HepG2 (cell line): ENCODE data around the gene UCN. TPM values are rescaled to one million over a fixed set of nuclear protein-coding genes. Genes with fewer than 3 reads are reported as not detected.

Experiments
- CCAR2 ChIP-seq: fragments of 200-400 bp; formaldehyde crosslinking; optimal IDR thresholded peaks from 2 replicates; pipeline ENCODE3; 2018; ENCODE audit warnings: low read depth, mild to moderate bottlenecking, low read length, moderate library complexity
- CENPT ChIP-seq: sonication (generic); formaldehyde crosslinking; IDR thresholded peaks from 2 replicates; pipeline ENCODE4 v1.8.0; 2022; ENCODE audit warnings: low read depth, mild to moderate bottlenecking, moderate library complexity, missing genetic modification reagents
- DR1 ChIP-seq: sonication (generic); formaldehyde crosslinking; IDR thresholded peaks from 2 replicates; pipeline ENCODE4 v1.8.0; 2021; ENCODE audit warnings: mild to moderate bottlenecking, missing genetic modification reagents, inconsistent platforms
- HNRNPUL1 ChIP-seq: fragments of 200-400 bp; formaldehyde crosslinking; IDR thresholded peaks from 2 replicates; pipeline ENCODE4 v1.6.1; 2017; ENCODE audit warnings: low read depth, mild to moderate bottlenecking, low read length, moderate library complexity
- POLR2A ChIP-seq, 2 experiments: IDR thresholded peaks; 2 replicates each; pipeline ENCODE4 v1.6.1; 2011; ENCODE audit warnings: low read depth in 2 of 2, low read length in 2 of 2, mild to moderate bottlenecking in 1 of 2, moderate library complexity in 1 of 2; ENCODE audit not compliant: insufficient read depth in 1 of 2
- RNF2 ChIP-seq: fragments of 450-650 bp; conservative IDR thresholded peaks from 2 replicates; pipeline ENCODE4 v1.6.1; 2016; ENCODE audit warnings: low read depth
- SIX1 ChIP-seq: sonication (generic); formaldehyde crosslinking; IDR thresholded peaks from 2 replicates; pipeline ENCODE4 v1.4.0; 2020; ENCODE audit warnings: missing genetic modification reagents, borderline replicate concordance
- SNRNP70 ChIP-seq: fragments of 200-400 bp; formaldehyde crosslinking; IDR thresholded peaks from 2 replicates; pipeline ENCODE4 v1.6.1; 2017; ENCODE audit warnings: mild to moderate bottlenecking, low read depth, low read length, moderate library complexity
- SOX13 ChIP-seq, 3 experiments: fragments of 450-650 bp in 1 of 3; sonication (generic) in 1 of 3; formaldehyde crosslinking in 1 of 3; IDR thresholded peaks in 2 of 3; conservative IDR thresholded peaks in 1 of 3; 2 replicates each; pipeline versions ENCODE4 v1.5.0 to v1.6.1; 2016 to 2020; ENCODE audit warnings: antibody characterized with exemption in 1 of 3, mild to moderate bottlenecking in 1 of 3, missing compliant biosample characterization in 1 of 3, missing genetic modification reagents in 1 of 3, moderate library complexity in 1 of 3
- TAF1 ChIP-seq: sonication (generic); formaldehyde crosslinking; IDR thresholded peaks from 2 replicates; pipeline ENCODE4 v1.4.0; 2020; ENCODE audit warnings: missing genetic modification reagents
- ZBTB21 ChIP-seq: sonication (generic); formaldehyde crosslinking; IDR thresholded peaks from 2 replicates; pipeline ENCODE4 v1.4.0; 2020; ENCODE audit warnings: missing genetic modification reagents
- ZNF224 ChIP-seq: sonication (generic); formaldehyde crosslinking; IDR thresholded peaks from 2 replicates; pipeline ENCODE4 v1.5.0; 2020; ENCODE audit warnings: mild to moderate bottlenecking, missing genetic modification reagents
- ZNF232 ChIP-seq: sonication (generic); formaldehyde crosslinking; IDR thresholded peaks from 2 replicates; pipeline ENCODE4 v1.4.0; 2020; ENCODE audit warnings: missing genetic modification reagents, borderline replicate concordance
- ZNF30 ChIP-seq: sonication (generic); formaldehyde crosslinking; IDR thresholded peaks from 2 replicates; pipeline ENCODE4 v1.5.0; 2020; ENCODE audit warnings: mild to moderate bottlenecking, missing genetic modification reagents
- ZNF441 ChIP-seq: sonication (generic); formaldehyde crosslinking; IDR thresholded peaks from 2 replicates; pipeline ENCODE4 v1.7.0; 2021; ENCODE audit warnings: missing genetic modification reagents, borderline replicate concordance
- ZNF549 ChIP-seq: sonication (generic); formaldehyde crosslinking; IDR thresholded peaks from 2 replicates; pipeline ENCODE4 v1.5.0; 2020; ENCODE audit warnings: missing genetic modification reagents
- ZNF616 ChIP-seq: sonication (generic); formaldehyde crosslinking; IDR thresholded peaks from 2 replicates; pipeline ENCODE4 v1.5.0; 2020; ENCODE audit warnings: low read depth, mild to moderate bottlenecking, missing genetic modification reagents
- ZNF83 ChIP-seq: sonication (generic); formaldehyde crosslinking; IDR thresholded peaks from 2 replicates; pipeline ENCODE4 v1.4.0; 2020; ENCODE audit warnings: missing genetic modification reagents, mild to moderate bottlenecking, borderline replicate concordance
- polyA plus RNA-seq, 8 experiments: library from polyadenylated mRNA; depleted of rRNA in 3 of 8; stranded (reverse) in 7 of 8; unstranded in 1 of 8; fragments of >200 nt; fragmentation: Illumina TruSeq in 4 of 8; extraction: Trizol in 4 of 8; gene quantifications; 2 replicates each; pipeline versions ENCODE4 v1.2.1 to v1.2.3, GENCODE V29; 2011 to 2016; ENCODE audit warnings: low read depth in 4 of 8, missing spikeins in 1 of 8, mixed read lengths in 1 of 8; ENCODE audit not compliant: insufficient read depth in 1 of 8
- total RNA-seq, 5 experiments: library from RNA; depleted of rRNA; stranded (reverse); fragments of >200 nt; fragmentation: Illumina TruSeq; extraction: Trizol; gene quantifications; 2 replicates each; pipeline ENCODE4 v1.2.3, GENCODE V29; 2016; ENCODE audit warnings: low read depth in 1 of 5
- TF ChIP-seq, protein P1 (sequence below): sonication (generic); formaldehyde crosslinking; IDR thresholded peaks from 2 replicates; pipeline ENCODE4 v1.8.0; 2022; ENCODE audit warnings: missing genetic modification reagents, mild to moderate bottlenecking, inconsistent platforms, borderline replicate concordance
- TF ChIP-seq, protein P2 (sequence below): IDR thresholded peaks from 2 replicates; pipeline ENCODE4 v1.6.1; 2016; ENCODE audit warnings: control low read depth
- TF ChIP-seq, protein P3 (sequence below): sonication (generic); formaldehyde crosslinking; IDR thresholded peaks from 2 replicates; pipeline ENCODE4 v1.9.0; 2022; ENCODE audit warnings: low read depth, missing genetic modification reagents
- TF ChIP-seq, protein P4 (sequence below): sonication (generic); formaldehyde crosslinking; IDR thresholded peaks from 2 replicates; pipeline ENCODE4; 2020; ENCODE audit warnings: missing genetic modification reagents, mild to moderate bottlenecking, borderline replicate concordance

The UCN gene
- total and polyA plus RNA-seq, 2 of the 13 experiments (the other 11 are each of a cell fraction or from before 2014, with no cell fraction given), result 1.2 to 2.3 TPM

DNA sequence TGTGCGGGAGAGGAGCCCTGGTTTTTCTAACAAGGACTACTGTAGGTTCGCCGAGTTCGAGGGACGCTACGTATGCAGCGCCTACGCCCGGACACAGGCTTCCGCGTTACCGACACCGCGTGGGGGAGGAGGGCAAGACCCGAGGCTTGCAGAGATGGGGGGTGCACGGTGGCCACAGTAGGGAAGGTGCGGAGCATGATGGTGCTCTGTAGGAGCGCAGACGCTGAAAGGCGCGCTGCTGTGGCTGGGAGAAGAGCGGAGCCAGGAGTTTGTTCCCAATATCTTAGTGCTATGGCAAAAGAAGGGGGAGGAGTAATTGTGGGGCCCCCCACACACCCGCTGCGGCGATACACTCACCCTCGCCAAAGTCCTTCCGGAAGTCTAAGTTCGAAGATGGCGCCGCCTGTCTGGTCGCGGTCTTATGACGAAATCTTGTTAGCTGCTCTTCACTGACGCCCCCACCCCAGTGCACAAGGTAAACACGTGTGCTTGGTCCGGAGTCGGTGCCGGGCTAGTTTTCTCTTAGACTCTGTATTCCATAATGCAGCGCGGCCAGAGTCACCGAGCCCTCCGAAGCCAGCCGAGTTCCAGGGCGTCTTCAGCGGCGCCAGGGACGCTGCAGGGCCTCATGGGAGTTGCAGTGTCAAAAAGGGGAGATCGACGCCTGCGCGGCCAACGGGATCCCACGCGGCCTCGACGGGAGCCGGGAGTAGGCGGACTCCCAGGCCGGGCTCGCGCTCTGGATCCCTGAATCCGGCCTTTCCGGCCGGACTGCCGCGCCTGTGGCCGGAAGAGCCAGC lies 48.3 kb upstream of the UCN start, which contains the start of gene GTF3C2 (continued):
- TF ChIP-seq, protein P1, sequence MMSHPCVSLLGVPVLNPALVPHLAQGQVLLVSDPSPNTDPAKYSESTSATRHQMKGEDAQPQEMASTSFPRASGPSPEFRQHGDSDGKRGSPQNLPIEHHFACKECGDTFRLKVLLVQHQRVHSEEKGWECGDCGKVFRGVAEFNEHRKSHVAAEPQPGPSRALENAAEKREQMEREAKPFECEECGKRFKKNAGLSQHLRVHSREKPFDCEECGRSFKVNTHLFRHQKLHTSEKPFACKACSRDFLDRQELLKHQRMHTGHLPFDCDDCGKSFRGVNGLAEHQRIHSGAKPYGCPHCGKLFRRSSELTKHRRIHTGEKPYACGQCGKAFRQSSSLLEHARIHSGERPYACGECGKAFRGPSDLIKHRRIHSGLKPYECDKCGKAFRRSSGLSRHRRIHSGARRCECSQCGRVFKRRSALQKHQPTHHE (CRISPR knock-in tag), result peak; percentile 74; the same call in 1 of the 2 replicates
- TF ChIP-seq CCAR2, result no peak
- TF ChIP-seq ZNF30 (CRISPR knock-in tag), result peak; percentile 51; the same call in 1 of the 2 replicates
- TF ChIP-seq, protein P2, sequence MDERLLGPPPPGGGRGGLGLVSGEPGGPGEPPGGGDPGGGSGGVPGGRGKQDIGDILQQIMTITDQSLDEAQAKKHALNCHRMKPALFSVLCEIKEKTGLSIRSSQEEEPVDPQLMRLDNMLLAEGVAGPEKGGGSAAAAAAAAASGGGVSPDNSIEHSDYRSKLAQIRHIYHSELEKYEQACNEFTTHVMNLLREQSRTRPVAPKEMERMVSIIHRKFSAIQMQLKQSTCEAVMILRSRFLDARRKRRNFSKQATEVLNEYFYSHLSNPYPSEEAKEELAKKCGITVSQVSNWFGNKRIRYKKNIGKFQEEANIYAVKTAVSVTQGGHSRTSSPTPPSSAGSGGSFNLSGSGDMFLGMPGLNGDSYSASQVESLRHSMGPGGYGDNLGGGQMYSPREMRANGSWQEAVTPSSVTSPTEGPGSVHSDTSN (CRISPR knock-in tag), result no peak
- TF ChIP-seq POLR2A (IDR thresholded peaks at IDR 0.05; ENCODE audit: insufficient read depth in 1 of 2, low read depth in 2 of 2, low read length in 2 of 2), result peak; percentile 58 to 60
- TF ChIP-seq TAF1 (CRISPR knock-in tag), result peak; percentile 84
- TF ChIP-seq, protein P3, sequence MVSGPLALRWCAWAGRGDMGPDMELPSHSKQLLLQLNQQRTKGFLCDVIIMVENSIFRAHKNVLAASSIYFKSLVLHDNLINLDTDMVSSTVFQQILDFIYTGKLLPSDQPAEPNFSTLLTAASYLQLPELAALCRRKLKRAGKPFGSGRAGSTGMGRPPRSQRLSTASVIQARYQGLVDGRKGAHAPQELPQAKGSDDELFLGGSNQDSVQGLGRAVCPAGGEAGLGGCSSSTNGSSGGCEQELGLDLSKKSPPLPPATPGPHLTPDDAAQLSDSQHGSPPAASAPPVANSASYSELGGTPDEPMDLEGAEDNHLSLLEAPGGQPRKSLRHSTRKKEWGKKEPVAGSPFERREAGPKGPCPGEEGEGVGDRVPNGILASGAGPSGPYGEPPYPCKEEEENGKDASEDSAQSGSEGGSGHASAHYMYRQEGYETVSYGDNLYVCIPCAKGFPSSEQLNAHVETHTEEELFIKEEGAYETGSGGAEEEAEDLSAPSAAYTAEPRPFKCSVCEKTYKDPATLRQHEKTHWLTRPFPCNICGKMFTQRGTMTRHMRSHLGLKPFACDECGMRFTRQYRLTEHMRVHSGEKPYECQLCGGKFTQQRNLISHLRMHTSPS, result 0 out of 2 replicates have a peak, but pooled peaks have one; percentile 18
- no peak; the same call in 1 of the 2 replicates for TF ChIP-seq DR1 (CRISPR knock-in tag)
- peak; percentile 90; the same call in 1 of the 2 replicates for TF ChIP-seq ZNF441 (CRISPR knock-in tag)
- 0 out of 2 replicates have a peak, but pooled peaks have one; percentile 25 for TF ChIP-seq ZNF549
- TF ChIP-seq CENPT (CRISPR knock-in tag), result no peak
- TF ChIP-seq RNF2, result peak; percentile 96
- TF ChIP-seq ZNF616, result no peak
- TF ChIP-seq SIX1 (CRISPR knock-in tag), result peak; percentile 28; the same call in 1 of the 2 replicates
- no peak for TF ChIP-seq SOX13 (IDR thresholded peaks at IDR 0.05)
- TF ChIP-seq SOX13 (CRISPR knock-in tag; conservative IDR thresholded peaks at IDR 0.05 in 1 of 2, IDR thresholded peaks at IDR 0.05 in 1 of 2), result no peak
- TF ChIP-seq ZNF83 (CRISPR knock-in tag), result no peak; the same call in 1 of the 2 replicates
- no peak; the same call in 1 of the 2 replicates for TF ChIP-seq HNRNPUL1
- TF ChIP-seq, protein P4, sequence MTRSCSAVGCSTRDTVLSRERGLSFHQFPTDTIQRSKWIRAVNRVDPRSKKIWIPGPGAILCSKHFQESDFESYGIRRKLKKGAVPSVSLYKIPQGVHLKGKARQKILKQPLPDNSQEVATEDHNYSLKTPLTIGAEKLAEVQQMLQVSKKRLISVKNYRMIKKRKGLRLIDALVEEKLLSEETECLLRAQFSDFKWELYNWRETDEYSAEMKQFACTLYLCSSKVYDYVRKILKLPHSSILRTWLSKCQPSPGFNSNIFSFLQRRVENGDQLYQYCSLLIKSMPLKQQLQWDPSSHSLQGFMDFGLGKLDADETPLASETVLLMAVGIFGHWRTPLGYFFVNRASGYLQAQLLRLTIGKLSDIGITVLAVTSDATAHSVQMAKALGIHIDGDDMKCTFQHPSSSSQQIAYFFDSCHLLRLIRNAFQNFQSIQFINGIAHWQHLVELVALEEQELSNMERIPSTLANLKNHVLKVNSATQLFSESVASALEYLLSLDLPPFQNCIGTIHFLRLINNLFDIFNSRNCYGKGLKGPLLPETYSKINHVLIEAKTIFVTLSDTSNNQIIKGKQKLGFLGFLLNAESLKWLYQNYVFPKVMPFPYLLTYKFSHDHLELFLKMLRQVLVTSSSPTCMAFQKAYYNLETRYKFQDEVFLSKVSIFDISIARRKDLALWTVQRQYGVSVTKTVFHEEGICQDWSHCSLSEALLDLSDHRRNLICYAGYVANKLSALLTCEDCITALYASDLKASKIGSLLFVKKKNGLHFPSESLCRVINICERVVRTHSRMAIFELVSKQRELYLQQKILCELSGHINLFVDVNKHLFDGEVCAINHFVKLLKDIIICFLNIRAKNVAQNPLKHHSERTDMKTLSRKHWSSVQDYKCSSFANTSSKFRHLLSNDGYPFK (CRISPR knock-in tag), result peak; percentile 97
- no peak; the same call in 1 of the 2 replicates for TF ChIP-seq ZNF224
- no peak; the same call in 1 of the 2 replicates for TF ChIP-seq ZBTB21 (CRISPR knock-in tag)
- no peak; the same call in 1 of the 2 replicates for TF ChIP-seq ZNF232
- TF ChIP-seq SNRNP70, result no peak
